Measurements from ENCODE around the gene LRP6. TPM values are rescaled to one million over a fixed set of nuclear protein-coding genes. Genes with fewer than 3 reads are reported as not detected.

LRP6 gene
- total and polyA plus RNA-seq, 2 of the 13 experiments (the other 11 are each of a cell fraction or from before 2014, with no cell fraction given), result 33.8 to 42.0 TPM

DNA sequence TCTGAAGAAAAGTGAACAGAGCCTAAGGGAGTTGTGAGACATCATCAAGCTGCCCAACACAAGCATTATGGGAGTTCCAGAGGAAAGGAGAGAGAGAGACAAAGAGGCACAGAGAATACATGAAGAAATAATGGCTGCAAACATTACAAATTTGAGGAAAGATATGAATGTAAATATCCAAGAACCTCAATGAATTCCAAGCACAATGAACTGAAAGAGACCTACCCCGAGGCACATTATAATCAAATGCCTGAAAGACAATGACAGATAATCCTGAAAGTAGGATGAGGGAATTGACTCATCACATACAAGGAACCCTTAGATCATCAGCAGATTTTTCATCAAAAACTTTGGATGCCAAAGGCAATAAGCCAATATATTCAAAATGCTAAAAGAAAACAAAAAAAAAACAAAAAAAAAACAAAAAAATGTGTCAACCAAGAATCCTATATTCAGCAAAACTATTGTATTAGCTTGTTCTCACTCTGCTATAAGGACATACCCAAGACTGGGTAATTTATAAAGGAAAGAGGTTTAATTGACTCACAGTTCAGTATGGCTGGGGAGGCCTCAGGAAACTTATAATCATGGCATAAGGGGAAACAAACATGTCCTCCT, 158.3 kb downstream of the LRP6 start:
- Histone ChIP-seq H3K36me3 (replicated peaks in 1 of 2; ENCODE audit: control insufficient read depth in 1 of 2, insufficient read depth in 2 of 2, low read length in 2 of 2) (no peaks in the 10 kb centered on the region), H3K27me3 (ENCODE audit: control insufficient read depth in 1 of 2, insufficient read depth in 2 of 2, low read length in 2 of 2) (no peaks in the 10 kb centered on the region), H3K4me2 (ENCODE audit: low read depth, low read length) (no peak overlapping the region), H3K27ac (ENCODE audit: extremely low read length, insufficient read depth, low read length) (no peak overlapping the region), H2AFZ (ENCODE audit: low read length) (no peak overlapping the region), H3K9ac (ENCODE audit: insufficient read depth, low read depth, low read length) (no peak overlapping the region), H3K4me3 (replicated peaks in 1 of 3; ENCODE audit: insufficient read depth in 1 of 3, low read depth in 2 of 3, low read length in 3 of 3) (no peak overlapping the region), H3K4me1 (ENCODE audit: insufficient read depth, low read length) (no peaks in the 10 kb centered on the region), H3K9me3 (ENCODE audit: low read length) (no peaks in the 10 kb centered on the region; the same call in 1 of the 2 replicates), H4K20me1 (ENCODE audit: insufficient read depth, low read length) (no peaks in the 10 kb centered on the region), H3K79me2 (ENCODE audit: insufficient read depth, low read length) (no peaks in the 10 kb centered on the region)
- no TSS peak for BruUV-seq (replicated peaks)
- ChIA-PET POLR2A (no interaction called here), CTCF (ENCODE audit: low intra/inter-chr PET ratio, low total read pairs) (no interaction called here)
- in situ Hi-C loops (cut with HindIII; ENCODE audit: extremely low pct_ligation_motif_present, low pct_unique_long_range_greater_than_20kb) (no loop called here), intact Hi-C loops (cut with micrococcal nuclease; ENCODE audit: unreplicated experiment) (no loop called here)
- TF ChIP-seq ZNF329 (CRISPR knock-in tag; IDR thresholded peaks at IDR 0.05; ENCODE audit: low read depth) (no peak), ETV6 (CRISPR knock-in tag; conservative IDR thresholded peaks at IDR 0.05) (no peak), ZNF569 (CRISPR knock-in tag; IDR thresholded peaks at IDR 0.05; ENCODE audit: borderline replicate concordance) (no peak), FIP1L1 (IDR thresholded peaks at IDR 0.05; ENCODE audit: borderline replicate concordance, insufficient read depth, low read depth, low read length) (no peak), ZNF232 (CRISPR knock-in tag; IDR thresholded peaks at IDR 0.05; ENCODE audit: borderline replicate concordance) (no peak), ZFP36L2 (CRISPR knock-in tag; IDR thresholded peaks at IDR 0.05) (no peak)
- TF ChIP-seq, protein P1, sequence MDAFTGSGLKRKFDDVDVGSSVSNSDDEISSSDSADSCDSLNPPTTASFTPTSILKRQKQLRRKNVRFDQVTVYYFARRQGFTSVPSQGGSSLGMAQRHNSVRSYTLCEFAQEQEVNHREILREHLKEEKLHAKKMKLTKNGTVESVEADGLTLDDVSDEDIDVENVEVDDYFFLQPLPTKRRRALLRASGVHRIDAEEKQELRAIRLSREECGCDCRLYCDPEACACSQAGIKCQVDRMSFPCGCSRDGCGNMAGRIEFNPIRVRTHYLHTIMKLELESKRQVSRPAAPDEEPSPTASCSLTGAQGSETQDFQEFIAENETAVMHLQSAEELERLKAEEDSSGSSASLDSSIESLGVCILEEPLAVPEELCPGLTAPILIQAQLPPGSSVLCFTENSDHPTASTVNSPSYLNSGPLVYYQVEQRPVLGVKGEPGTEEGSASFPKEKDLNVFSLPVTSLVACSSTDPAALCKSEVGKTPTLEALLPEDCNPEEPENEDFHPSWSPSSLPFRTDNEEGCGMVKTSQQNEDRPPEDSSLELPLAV (CRISPR knock-in tag; conservative IDR thresholded peaks at IDR 0.05; ENCODE audit: low read depth), result no peak
- TF ChIP-seq, protein P2, sequence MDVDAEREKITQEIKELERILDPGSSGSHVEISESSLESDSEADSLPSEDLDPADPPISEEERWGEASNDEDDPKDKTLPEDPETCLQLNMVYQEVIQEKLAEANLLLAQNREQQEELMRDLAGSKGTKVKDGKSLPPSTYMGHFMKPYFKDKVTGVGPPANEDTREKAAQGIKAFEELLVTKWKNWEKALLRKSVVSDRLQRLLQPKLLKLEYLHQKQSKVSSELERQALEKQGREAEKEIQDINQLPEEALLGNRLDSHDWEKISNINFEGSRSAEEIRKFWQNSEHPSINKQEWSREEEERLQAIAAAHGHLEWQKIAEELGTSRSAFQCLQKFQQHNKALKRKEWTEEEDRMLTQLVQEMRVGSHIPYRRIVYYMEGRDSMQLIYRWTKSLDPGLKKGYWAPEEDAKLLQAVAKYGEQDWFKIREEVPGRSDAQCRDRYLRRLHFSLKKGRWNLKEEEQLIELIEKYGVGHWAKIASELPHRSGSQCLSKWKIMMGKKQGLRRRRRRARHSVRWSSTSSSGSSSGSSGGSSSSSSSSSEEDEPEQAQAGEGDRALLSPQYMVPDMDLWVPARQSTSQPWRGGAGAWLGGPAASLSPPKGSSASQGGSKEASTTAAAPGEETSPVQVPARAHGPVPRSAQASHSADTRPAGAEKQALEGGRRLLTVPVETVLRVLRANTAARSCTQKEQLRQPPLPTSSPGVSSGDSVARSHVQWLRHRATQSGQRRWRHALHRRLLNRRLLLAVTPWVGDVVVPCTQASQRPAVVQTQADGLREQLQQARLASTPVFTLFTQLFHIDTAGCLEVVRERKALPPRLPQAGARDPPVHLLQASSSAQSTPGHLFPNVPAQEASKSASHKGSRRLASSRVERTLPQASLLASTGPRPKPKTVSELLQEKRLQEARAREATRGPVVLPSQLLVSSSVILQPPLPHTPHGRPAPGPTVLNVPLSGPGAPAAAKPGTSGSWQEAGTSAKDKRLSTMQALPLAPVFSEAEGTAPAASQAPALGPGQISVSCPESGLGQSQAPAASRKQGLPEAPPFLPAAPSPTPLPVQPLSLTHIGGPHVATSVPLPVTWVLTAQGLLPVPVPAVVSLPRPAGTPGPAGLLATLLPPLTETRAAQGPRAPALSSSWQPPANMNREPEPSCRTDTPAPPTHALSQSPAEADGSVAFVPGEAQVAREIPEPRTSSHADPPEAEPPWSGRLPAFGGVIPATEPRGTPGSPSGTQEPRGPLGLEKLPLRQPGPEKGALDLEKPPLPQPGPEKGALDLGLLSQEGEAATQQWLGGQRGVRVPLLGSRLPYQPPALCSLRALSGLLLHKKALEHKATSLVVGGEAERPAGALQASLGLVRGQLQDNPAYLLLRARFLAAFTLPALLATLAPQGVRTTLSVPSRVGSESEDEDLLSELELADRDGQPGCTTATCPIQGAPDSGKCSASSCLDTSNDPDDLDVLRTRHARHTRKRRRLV (CRISPR knock-in tag; IDR thresholded peaks at IDR 0.05), result no peak
- FAIRE-seq, result no peak
- DNase-seq (ENCODE audit: low spot score), result no peak
- 93% methylated on average over 1 of the region's 1 CpG for WGBS (ENCODE audit: low lambda C conversion rate)
- no peak for ATAC-seq

Measured in HepG2 (cell line).